NOMO-1 treated with dmso at 0.1 percent for 144 hours (cell line): ENCODE measurements around the gene LNPEP.
"Not testable (repeated sequence)": the region's sequence is repeated elsewhere in the genome, so short reads cannot be mapped to it uniquely, and the experiment has no call there.

Experiments used
- DNase-seq: peaks from one replicate; lab custom pipeline; 2025; ENCODE audit not compliant: unreplicated experiment; lab: John Stamatoyannopoulos, UW

Gene LNPEP

GRCh38 chr5:96928931-96929708 lies 6.8 kb upstream of the LNPEP start:
- DNase-seq, result no peak

GRCh38 chr5:96930058-96930457 lies 5.8 kb upstream of the LNPEP start:
- no peak for DNase-seq

- DNase-seq, result no peak
Observed at GRCh38 chr5:96930589-96930988, 5.3 kb upstream of the LNPEP start.

- not testable (repeated sequence) for DNase-seq
Observed at GRCh38 chr5:96931037-96931436, 4.8 kb upstream of the LNPEP start.

- DNase-seq, result peak; percentile 15
Observed at GRCh38 chr5:96931605-96932004, 4.3 kb upstream of the LNPEP start.

GRCh38 chr5:96932026-96932425 lies 3.9 kb upstream of the LNPEP start:
- no peak for DNase-seq

GRCh38 chr5:96933764-96934707 lies 1.8 kb upstream of the LNPEP start:
- no peak for DNase-seq

GRCh38 chr5:96934708-96935558 lies 947 bp upstream of the LNPEP start:
- peak; percentile 95 for DNase-seq

GRCh38 chr5:96936431-96937320 lies 796 bp downstream of the LNPEP start:
- DNase-seq, result no peak

GRCh38 chr5:96940586-96940985 lies 4.7 kb downstream of the LNPEP start:
- DNase-seq, result no peak

- DNase-seq, result no peak
Observed at GRCh38 chr5:96941140-96941539, 5.3 kb downstream of the LNPEP start.

GRCh38 chr5:96942078-96942477 lies 6.2 kb downstream of the LNPEP start:
- no peak for DNase-seq

- DNase-seq, result no peak
Observed at GRCh38 chr5:96942911-96943310, 7.0 kb downstream of the LNPEP start.

- DNase-seq, result no peak
Observed at GRCh38 chr5:96943799-96944198, 7.9 kb downstream of the LNPEP start.

- no peak for DNase-seq
Observed at GRCh38 chr5:96945144-96945897, 9.4 kb downstream of the LNPEP start.

- no peak for DNase-seq
Observed at GRCh38 chr5:96946381-96946780, 10.5 kb downstream of the LNPEP start.

GRCh38 chr5:96952118-96952750 lies 16.4 kb downstream of the LNPEP start:
- DNase-seq, result no peak

GRCh38 chr5:96952974-96953730 lies 17.3 kb downstream of the LNPEP start:
- DNase-seq, result no peak
